T-cell (primary cell): ENCODE results near the gene KRTAP10-7. TPM values are rescaled to one million over a fixed set of nuclear protein-coding genes. Genes with fewer than 3 reads are reported as not detected.

Experiments used
- total RNA-seq, 35 experiments: library from RNA in 6 of 35; stranded (reverse) in 6 of 35; fragments of 120-200 nt in 1 of 35; gene quantifications; one replicate each; pipeline versions ENCODE4 v1.2.1 to v1.2.4 and lab custom pipeline; 2013 to 2026

The KRTAP10-7 gene
- total RNA-seq, 5 donors from 2014 or later (not counting 1 experiment from before 2014, with no cell fraction given): not detected

Other genes with a start within 250 kb of the KRTAP10-7 start
- gene TRPM2, start 247.0 kb upstream of the KRTAP10-7 start, total RNA-seq: 1 to 10 TPM; 1.2 to 8.6 (median 3.6) TPM
- 1 to 10 TPM in 2 of 5 donors, under 1 TPM in 3; 0.76 to 2.2 (median 0.98) TPM for gene LRRC3, start 145.1 kb upstream of the KRTAP10-7 start, total RNA-seq
- not detected for gene KRTAP10-1, start 60.4 kb upstream of the KRTAP10-7 start, total RNA-seq
- not detected for gene KRTAP10-2, start 49.1 kb upstream of the KRTAP10-7 start, total RNA-seq
- gene KRTAP10-3, start 41.8 kb upstream of the KRTAP10-7 start, total RNA-seq: not detected
- not detected for gene KRTAP10-4, start 26.9 kb upstream of the KRTAP10-7 start, total RNA-seq
- not detected for gene KRTAP10-5, start 20.0 kb upstream of the KRTAP10-7 start, total RNA-seq
- not detected for gene KRTAP10-6, start 8.1 kb upstream of the KRTAP10-7 start, total RNA-seq
- not detected for gene KRTAP10-8, start 11.5 kb downstream of the KRTAP10-7 start, total RNA-seq
- gene KRTAP10-9, start 26.5 kb downstream of the KRTAP10-7 start, total RNA-seq: not detected
- gene KRTAP10-10, start 36.8 kb downstream of the KRTAP10-7 start, total RNA-seq: not detected
- not detected for gene KRTAP10-11, start 45.8 kb downstream of the KRTAP10-7 start, total RNA-seq
- gene KRTAP12-4, start 54.1 kb downstream of the KRTAP10-7 start, total RNA-seq: not detected
- gene KRTAP12-3, start 57.3 kb downstream of the KRTAP10-7 start, total RNA-seq: not detected
- not detected for gene KRTAP12-2, start 66.3 kb downstream of the KRTAP10-7 start, total RNA-seq
- not detected for gene KRTAP12-1, start 81.6 kb downstream of the KRTAP10-7 start, total RNA-seq
- gene KRTAP10-12, start 96.6 kb downstream of the KRTAP10-7 start, total RNA-seq: not detected
- gene TSPEAR, start 111.0 kb downstream of the KRTAP10-7 start, total RNA-seq: not detected
- gene UBE2G2, start 201.2 kb downstream of the KRTAP10-7 start, total RNA-seq: 100 to 1,000 TPM; 124 to 157 (median 134) TPM
- gene SUMO3, start 217.5 kb downstream of the KRTAP10-7 start, total RNA-seq: 10 to 100 TPM; 49.1 to 77.1 (median 53.7) TPM